ENCODE data around the gene FAM229A.
"Not testable (repeated sequence)": the region's sequence is repeated elsewhere in the genome, so short reads cannot be mapped to it uniquely, and the experiment has no call there.

FAM229A gene

GRCh38 chr1:32376199-32376598 is 13.9 kb upstream of the FAM229A start:
- DNase-seq, result no peak

DNA sequence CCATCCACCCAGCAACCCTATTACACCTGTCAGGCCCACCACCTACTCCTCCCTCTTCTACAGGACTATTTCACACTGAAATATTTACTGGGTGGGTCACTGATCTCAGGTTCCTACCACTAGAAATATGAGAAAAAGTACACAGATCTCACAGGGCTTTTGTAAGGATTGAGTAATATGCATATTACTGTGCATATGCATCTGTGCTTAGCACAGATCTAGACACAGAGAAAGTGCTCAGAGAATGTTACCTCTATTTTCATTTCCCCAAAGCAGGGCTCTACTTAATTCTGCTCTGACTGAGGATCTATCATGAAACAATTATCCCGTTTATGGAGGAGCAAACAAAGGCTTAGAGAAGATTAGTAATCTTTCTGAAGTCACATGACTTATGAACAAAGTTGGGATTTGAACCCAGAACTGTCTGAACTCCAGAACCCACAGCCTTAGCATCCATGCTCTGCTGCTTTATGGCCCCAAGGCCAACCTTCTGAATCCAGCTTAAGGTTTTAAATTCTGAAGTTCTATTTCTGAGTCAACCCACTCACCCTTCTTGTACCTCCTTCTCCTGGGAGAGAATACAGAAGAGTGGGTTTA is 11.8 kb upstream of the FAM229A start:
- DNase-seq, result no peak

GRCh38 chr1:32372149-32372756 is 10.0 kb upstream of the FAM229A start:
- peak; percentile 62 for DNase-seq

DNA sequence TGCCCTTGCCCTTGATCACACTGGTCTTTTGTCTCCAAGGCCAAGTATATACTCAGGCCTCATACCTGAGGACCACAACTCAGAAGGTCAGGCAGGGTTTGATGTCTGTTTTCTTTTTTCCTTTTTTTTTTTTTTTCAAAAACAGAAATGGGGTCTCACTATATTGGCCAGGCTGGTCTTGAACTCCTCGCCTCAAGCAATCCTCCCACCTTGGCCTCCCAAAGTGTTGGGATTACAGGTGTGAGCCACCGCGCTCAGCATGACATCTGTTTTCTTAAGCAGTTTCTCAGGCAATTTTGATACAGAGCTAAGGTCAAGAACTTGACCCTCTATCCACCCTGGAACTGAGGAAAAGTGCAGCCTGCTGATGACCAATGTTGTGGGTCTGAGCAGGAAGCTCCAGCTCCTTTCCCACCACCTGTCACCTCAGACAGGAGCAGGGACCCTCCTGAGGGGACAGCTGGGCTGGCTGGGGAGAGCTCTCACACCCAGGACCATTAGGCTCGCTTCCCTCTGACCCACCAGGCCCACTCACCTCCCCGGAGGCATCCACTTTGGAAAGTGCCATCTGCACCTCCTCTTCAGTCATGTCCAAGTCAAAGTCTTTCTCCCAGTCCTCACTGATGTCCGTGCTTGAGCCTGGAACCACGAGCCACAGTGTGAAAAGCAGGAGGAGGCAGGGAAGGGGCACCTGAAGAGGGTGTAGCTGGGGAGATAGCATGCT is 5.8 kb upstream of the FAM229A start:
- DNase-seq, result no peak

GRCh38 chr1:32365445-32365844 is 3.2 kb upstream of the FAM229A start:
- DNase-seq, result no peak

DNA sequence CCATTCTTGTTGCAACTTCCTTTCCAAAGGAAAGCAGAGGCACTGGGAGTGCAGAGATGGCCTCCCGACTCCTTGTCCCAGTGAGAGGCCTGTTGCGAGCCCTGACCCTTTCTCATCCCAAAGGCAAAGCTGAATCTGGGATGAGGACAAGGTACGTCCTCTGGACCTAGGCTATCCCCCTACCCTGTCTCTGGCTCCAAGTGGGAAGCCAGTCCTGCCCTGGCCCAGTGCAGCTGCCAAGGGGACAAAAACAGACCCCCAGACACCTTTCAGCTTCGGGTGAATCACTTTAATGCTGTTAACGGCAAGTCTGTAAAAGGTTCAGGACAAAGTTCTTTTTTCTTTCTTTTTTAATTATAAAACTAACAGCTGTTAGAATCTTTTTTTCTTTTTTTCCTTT is 2.6 kb upstream of the FAM229A start:
- no peak for DNase-seq

GRCh38 chr1:32363713-32364112 is 1.4 kb upstream of the FAM229A start:
- DNase-seq, result no peak

GRCh38 chr1:32361674-32362473 is 411 bp downstream of the FAM229A start:
- no peak for DNase-seq

- DNase-seq, result no peak
Observed at GRCh38 chr1:32361308-32361673, 994 bp downstream of the FAM229A start.

- DNase-seq, result no peak
Observed at GRCh38 chr1:32358435-32358834, 3.9 kb downstream of the FAM229A start.

GRCh38 chr1:32357614-32358013 is 4.7 kb downstream of the FAM229A start:
- no peak for DNase-seq

GRCh38 chr1:32356478-32356877 is 5.8 kb downstream of the FAM229A start:
- DNase-seq, result no peak

GRCh38 chr1:32355778-32356177 is 6.5 kb downstream of the FAM229A start:
- not testable (repeated sequence) for DNase-seq

- no peak for DNase-seq
Observed at GRCh38 chr1:32353886-32354570, 8.3 kb downstream of the FAM229A start.

DNA sequence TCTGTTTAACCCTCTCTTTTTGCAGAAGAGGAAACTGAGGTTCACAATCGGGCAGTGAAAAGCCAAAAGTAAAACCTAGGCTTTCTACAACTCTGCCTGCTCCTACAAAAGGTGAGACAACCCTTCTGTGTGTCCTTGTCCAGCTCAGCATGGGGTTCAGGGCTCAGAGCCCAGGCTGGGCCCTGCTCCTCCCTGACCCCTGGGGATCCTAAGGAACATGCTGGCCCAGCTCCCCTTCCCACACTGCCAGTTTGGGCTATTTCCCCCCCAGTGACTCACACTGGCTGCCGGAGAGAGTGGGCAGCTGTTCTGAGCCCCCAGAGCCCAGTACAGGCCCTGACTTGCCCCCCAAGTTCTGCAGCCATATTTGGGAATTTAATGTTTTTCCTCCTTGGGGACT is 8.9 kb downstream of the FAM229A start:
- no peak for DNase-seq

- no peak for DNase-seq
Observed at GRCh38 chr1:32352831-32353383, 9.4 kb downstream of the FAM229A start.

GRCh38 chr1:32352239-32352745 is 10.0 kb downstream of the FAM229A start:
- no peak for DNase-seq

GRCh38 chr1:32351399-32352238 is 10.7 kb downstream of the FAM229A start:
- DNase-seq, result peak; percentile 93

DNA sequence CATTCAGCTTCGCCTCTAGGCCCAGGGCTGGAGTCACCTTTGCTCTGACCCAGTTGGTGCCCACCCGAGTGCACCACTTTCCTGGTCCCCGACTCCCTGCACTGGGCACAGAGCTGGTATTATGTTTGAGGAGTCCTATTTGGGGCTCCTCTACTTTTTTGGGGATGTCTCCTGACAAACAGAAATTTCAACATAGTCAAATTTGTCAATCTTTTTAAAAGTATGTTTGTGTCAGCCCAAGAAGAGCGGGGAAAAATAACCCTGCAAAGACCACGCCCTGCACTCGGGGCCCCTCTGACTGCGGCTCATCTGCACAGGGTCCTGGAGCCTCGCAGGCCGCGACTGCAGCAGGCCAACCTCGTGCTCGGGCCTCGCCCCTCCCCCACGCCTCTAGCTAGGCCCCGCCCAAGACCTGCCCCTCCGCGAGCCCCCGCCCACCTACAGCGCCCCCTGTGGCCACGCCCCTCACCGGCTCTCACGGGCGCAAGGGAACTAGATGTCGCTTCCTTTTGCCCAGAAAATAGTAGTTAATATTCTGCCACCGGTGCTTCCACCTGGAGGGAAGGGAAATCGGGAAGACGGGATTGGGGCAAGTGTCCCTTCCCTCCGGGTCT is 11.4 kb downstream of the FAM229A start:
- DNase-seq, result peak; percentile 71

DNA sequence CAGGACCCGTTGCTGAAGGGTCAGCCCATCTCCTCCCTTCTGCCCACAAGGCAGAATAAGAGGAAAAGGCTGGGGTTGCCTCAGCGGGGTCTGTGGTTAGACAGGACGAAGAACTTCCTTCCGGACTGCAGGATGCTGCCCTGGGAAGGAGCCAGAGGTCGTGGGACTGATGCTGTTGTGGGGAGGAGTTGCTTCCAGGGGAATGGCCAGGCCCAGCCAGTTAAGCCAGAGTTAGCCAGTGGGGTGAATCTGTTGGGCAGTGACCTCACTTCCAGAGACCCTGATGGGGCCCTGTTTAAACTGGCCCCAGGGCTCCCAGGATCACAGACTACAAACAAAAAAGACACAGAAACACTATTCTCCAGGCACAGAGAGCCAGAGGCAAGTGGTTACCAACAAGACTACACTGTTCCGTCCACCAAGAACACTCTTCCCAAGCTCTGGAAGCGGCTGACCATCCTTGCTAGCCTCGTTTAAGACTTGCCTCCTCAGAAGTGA is 13.0 kb downstream of the FAM229A start:
- DNase-seq, result no peak
